Activated B cell treated with CpG ODN at 0.5 μM for 24 hours (primary cell): ENCODE results near the gene KRT32. TPM values are rescaled to one million over a fixed set of nuclear protein-coding genes. Genes with fewer than 3 reads are reported as not detected.
"Not testable (repeated sequence)": the region's sequence is repeated elsewhere in the genome, so short reads cannot be mapped to it uniquely, and the experiment has no call there.

Experiments used
- ATAC-seq: fragments of 200-7000 bp; cut with Tn5 transposase; one replicate; pipeline ENCODE4 v1.10.0; 2021; ENCODE audit warnings: low read depth, mild to moderate bottlenecking, moderate library complexity
- CTCF ChIA-PET: fragments of 350-600 bp; sonication (Branson Sonifier 250); formaldehyde crosslinking; loops from one replicate; lab custom pipeline; 2021; ENCODE audit warnings: antibody characterized with exemption; lab: Charles Lee
- POLR2A ChIA-PET: fragments of 350-600 bp; sonication (Branson Sonifier 250); formaldehyde crosslinking; loops from one replicate; lab custom pipeline; 2021; ENCODE audit warnings: antibody characterized with exemption; lab: Charles Lee
- DNase-seq: peaks from one replicate; pipeline ENCODE4 v3.0.0; 2022
- H3K27ac Mint-ChIP-seq: one replicate; pipeline ENCODE4 v1.8.0; 2020; ENCODE audit warnings: mixed read lengths
- H3K27me3 Mint-ChIP-seq: one replicate; pipeline ENCODE4 v1.8.0; 2021; ENCODE audit warnings: mixed read lengths
- H3K36me3 Mint-ChIP-seq: one replicate; pipeline ENCODE4 v1.8.0; 2021; ENCODE audit warnings: low read depth, mixed read lengths
- H3K4me1 Mint-ChIP-seq: one replicate; pipeline ENCODE4 v1.8.0; 2021; ENCODE audit warnings: mixed read lengths
- H3K4me3 Mint-ChIP-seq: one replicate; pipeline ENCODE4 v1.8.0; 2020; ENCODE audit warnings: mild to moderate bottlenecking, mixed read lengths
- H3K9me3 Mint-ChIP-seq: one replicate; pipeline ENCODE4 v1.8.0; 2020; ENCODE audit warnings: mixed read lengths
- CTCF ChIP-seq: fragments of 200-600 bp; IDR thresholded peaks from one replicate; pipeline ENCODE4 v1.8.0; 2022; ENCODE audit warnings: antibody characterized with exemption, mild to moderate bottlenecking
- intact Hi-C: fragments of 100-400 bp; cut with micrococcal nuclease; formaldehyde crosslinking; loops from one replicate; pipeline ENCODE4 v1.15.1; 2024
- total RNA-seq: library from RNA; stranded (reverse); gene quantifications from 2 replicates; pipeline ENCODE4 v1.2.3, GENCODE V29; 2022

KRT32 gene
- total RNA-seq, 1 donor from 2014 or later: not detected

- Mint-ChIP-seq H3K27me3 (peaks cover 9% of the 10 kb centered on the region), H3K4me3 (no peak overlapping the region), H3K9me3 (no peaks in the 10 kb centered on the region), H3K4me1 (no peaks in the 10 kb centered on the region), H3K27ac (no peak overlapping the region), H3K36me3 (no peaks in the 10 kb centered on the region)
- DNase-seq (no peak), ATAC-seq (no peak)
- intact Hi-C loops: no loop called here
- CTCF ChIA-PET: no interaction called here
- no peak for TF ChIP-seq CTCF
- POLR2A ChIA-PET: no interaction called here
These were observed 38.4 kb downstream of the KRT32 start for GRCh38 chr17:41428591-41429291.

- ChIA-PET CTCF (no interaction called here), POLR2A (no interaction called here)
- intact Hi-C loops: no loop called here
These were observed 43.0 kb downstream of the KRT32 start, which contains the start of gene KRT37 for GRCh38 chr17:41424111-41424635. TSS of gene KRT37 (minus strand) at chr17:41424585. CDS start at chr17:41424523, 62 bp downstream.

GRCh38 chr17:41422586-41422985, 44.6 kb downstream of the KRT32 start:
- H3K36me3 Mint-ChIP-seq, ATAC-seq, H3K4me1 Mint-ChIP-seq, POLR2A ChIA-PET, H3K27me3 Mint-ChIP-seq, H3K27ac Mint-ChIP-seq, H3K9me3 Mint-ChIP-seq, CTCF ChIA-PET, H3K4me3 Mint-ChIP-seq, intact Hi-C loops, DNase-seq: not testable (repeated sequence)

More at GRCh38 chr17:41424111-41424635, 43.0 kb downstream of the KRT32 start, which contains the start of gene KRT37:
- Mint-ChIP-seq H3K9me3 (no peaks in the 10 kb centered on the region), H3K27me3 (peaks cover 15% of the 10 kb centered on the region), H3K4me3 (no peak within 1 kb of the TSS), H3K36me3 (no peaks in the 10 kb centered on the region), H3K27ac (no peak within 1 kb of the TSS), H3K4me1 (no peaks in the 10 kb centered on the region)
- no peak for DNase-seq
- no peak for TF ChIP-seq CTCF
- ATAC-seq: no peak

GRCh38 chr17:41421617-41422016, 45.6 kb downstream of the KRT32 start:
- TF ChIP-seq CTCF: no peak
- Mint-ChIP-seq H3K4me3 (no peak overlapping the region), H3K36me3 (no peaks in the 10 kb centered on the region), H3K27ac (no peak overlapping the region), H3K27me3 (peaks cover 7% of the 10 kb centered on the region), H3K9me3 (no peaks in the 10 kb centered on the region), H3K4me1 (peaks cover 5% of the 10 kb centered on the region)
- ChIA-PET POLR2A (no interaction called here), CTCF (no interaction called here)
- DNase-seq (no peak), ATAC-seq (no peak)
- intact Hi-C loops: no loop called here

GRCh38 chr17:41421116-41421515, 46.1 kb downstream of the KRT32 start:
- ATAC-seq: no peak
- H3K4me1 Mint-ChIP-seq: peaks cover 5% of the 10 kb centered on the region
- H3K9me3 Mint-ChIP-seq: no peaks in the 10 kb centered on the region
- ChIA-PET CTCF (no interaction called here), POLR2A (no interaction called here)
- peaks cover 7% of the 10 kb centered on the region for H3K27me3 Mint-ChIP-seq
- no peak for TF ChIP-seq CTCF
- intact Hi-C loops: no loop called here
- H3K4me3 Mint-ChIP-seq: no peak overlapping the region
- no peaks in the 10 kb centered on the region for H3K36me3 Mint-ChIP-seq
- H3K27ac Mint-ChIP-seq: no peak overlapping the region
- no peak for DNase-seq
